Measurements from ENCODE around the gene ATP6V0D1. TPM values are rescaled to one million over a fixed set of nuclear protein-coding genes. Genes with fewer than 3 reads are reported as not detected.
"Not testable (repeated sequence)": the region's sequence is repeated elsewhere in the genome, so short reads cannot be mapped to it uniquely, and the experiment has no call there.

ATP6V0D1 gene
- polyA plus RNA-seq, 2 of the 4 experiments (the other 2 are of a cell fraction), result 45.7 to 103 TPM

DNA sequence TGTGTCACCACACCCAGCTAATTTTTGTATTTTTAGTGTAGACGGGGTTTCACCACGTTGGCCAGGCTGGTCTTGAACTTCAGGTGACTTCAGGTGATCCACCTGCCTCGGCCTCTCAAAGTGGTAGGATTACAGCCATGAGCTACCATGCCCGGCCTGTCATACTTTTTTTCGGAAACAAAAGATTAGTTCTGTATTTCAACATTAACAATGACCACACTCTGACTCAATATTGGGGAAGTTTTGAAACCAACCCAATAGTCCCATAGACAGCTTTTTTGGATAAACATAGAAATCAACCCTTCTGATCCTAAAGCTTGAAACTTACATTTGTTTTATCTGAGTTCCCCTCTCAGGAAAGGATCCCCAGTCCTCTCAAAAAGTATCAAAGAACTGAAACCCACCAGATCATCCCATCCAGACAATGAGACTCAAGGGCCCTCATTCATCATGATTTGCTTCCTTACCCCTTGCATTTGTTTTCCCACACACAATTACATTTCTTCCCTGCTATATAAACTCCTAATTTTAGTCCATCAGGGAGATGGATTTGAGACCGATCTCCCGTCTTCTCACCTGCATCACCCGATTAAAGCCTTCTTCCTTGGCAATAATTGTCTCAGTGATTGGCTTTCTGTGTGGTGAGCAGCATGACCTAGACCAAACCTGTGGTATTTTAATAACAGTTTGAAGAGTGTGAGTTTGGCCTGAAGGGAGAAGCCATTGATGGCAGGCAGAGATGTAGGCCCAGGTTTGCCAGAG is 9.6 kb upstream of the ATP6V0D1 start (continued):
- TF ChIP-seq REST (IDR thresholded peaks at IDR 0.05), result no peak
- TF ChIP-seq HEYL (CRISPR knock-in tag; IDR thresholded peaks at IDR 0.05), result no peak
- no peak for TF ChIP-seq TFCP2L1 (CRISPR knock-in tag; IDR thresholded peaks at IDR 0.05)

GRCh38 chr16:67489401-67490083 is 8.6 kb upstream of the ATP6V0D1 start:
- Histone ChIP-seq H3K27ac (no peak overlapping the region), H3K4me2 (no peak overlapping the region), H3K9me3 (no peaks in the 10 kb centered on the region), H3K4me1 (no peaks in the 10 kb centered on the region), H3K4me3 (no peak overlapping the region)
- ATAC-seq (peak in 1 of 2 experiments; percentile 27; a peak in 2 of 6 replicates), DNase-seq (ENCODE audit: low read depth in 1 of 2, low spot score in 1 of 2) (no peak), FAIRE-seq (no peak)
- 67% methylated on average over 4 of the region's 4 CpGs for WGBS (ENCODE audit: missing lambda C conversion rate)
- TF ChIP-seq ZC3H11A (IDR thresholded peaks at IDR 0.05), result no peak
- no peak for TF ChIP-seq MAFK (IDR thresholded peaks at IDR 0.05; ENCODE audit: partially characterized antibody)
- TF ChIP-seq HMGXB4 (CRISPR knock-in tag; IDR thresholded peaks at IDR 0.05; ENCODE audit: borderline replicate concordance), result no peak
- no peak for TF ChIP-seq HOXB13 (CRISPR knock-in tag; IDR thresholded peaks at IDR 0.05; ENCODE audit: low read depth)
- no peak for TF ChIP-seq RARB (CRISPR knock-in tag; IDR thresholded peaks at IDR 0.05)
- TF ChIP-seq MAZ (IDR thresholded peaks at IDR 0.05; ENCODE audit: borderline replicate concordance, low read depth, low read length), result no peak
- TF ChIP-seq, protein P1, sequence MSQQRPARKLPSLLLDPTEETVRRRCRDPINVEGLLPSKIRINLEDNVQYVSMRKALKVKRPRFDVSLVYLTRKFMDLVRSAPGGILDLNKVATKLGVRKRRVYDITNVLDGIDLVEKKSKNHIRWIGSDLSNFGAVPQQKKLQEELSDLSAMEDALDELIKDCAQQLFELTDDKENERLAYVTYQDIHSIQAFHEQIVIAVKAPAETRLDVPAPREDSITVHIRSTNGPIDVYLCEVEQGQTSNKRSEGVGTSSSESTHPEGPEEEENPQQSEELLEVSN (IDR thresholded peaks at IDR 0.05; ENCODE audit: borderline replicate concordance, low read depth), result no peak
- TF ChIP-seq KDM5A (IDR thresholded peaks at IDR 0.05), result no peak
- TF ChIP-seq NPAS2 (CRISPR knock-in tag; IDR thresholded peaks at IDR 0.05; ENCODE audit: borderline replicate concordance), result no peak
- ChIA-PET CTCF (interaction anchor here (0.6 to 14.6 kb wide), 10 partner anchors 6 to 162 kb away, joined by 3 to 278 read pairs (median 5); partner anchors contain the start of genes AGRP, ATP6V0D1 and ZDHHC1), POLR2A (interaction anchor here (0.8 kb wide), 1 partner anchor 9 kb away, joined by 4 read pairs; the partner anchor contains the start of gene ATP6V0D1)

DNA sequence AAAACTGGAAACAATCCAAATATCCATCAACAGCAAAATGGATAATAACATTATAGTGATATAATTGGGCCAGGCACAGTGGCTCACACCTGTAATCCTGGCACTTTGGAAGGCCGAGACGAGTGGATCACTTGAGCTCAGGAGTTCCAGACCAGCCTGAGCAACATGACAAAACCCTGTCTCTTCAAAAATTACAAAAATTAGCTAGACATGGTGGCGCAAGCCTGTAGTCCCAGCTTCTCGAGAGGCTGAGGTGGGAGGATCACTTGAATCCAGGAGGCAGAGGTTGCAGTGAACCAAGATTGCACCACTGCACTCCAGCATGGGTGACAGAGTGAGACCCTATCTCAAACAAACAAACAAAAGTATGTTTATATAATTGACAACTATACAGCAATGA is 6.6 kb upstream of the ATP6V0D1 start:
- WGBS (ENCODE audit: missing lambda C conversion rate), result 91% methylated on average over 4 of the region's 4 CpGs
- CTCF ChIA-PET, result interaction anchor here (1.0 to 14.6 kb wide), 6 partner anchors 9 to 157 kb away, joined by 3 to 137 read pairs (median 10); partner anchors contain the start of genes CARMIL2 and CTCF
- not testable (repeated sequence) for FAIRE-seq

More for the DNA sequence above, 6.6 kb upstream of the ATP6V0D1 start:
- DNase-seq (ENCODE audit: low read depth in 1 of 2, low spot score in 1 of 2); H3K4me2 ChIP-seq; ATAC-seq; H3K4me3 ChIP-seq; POLR2A ChIA-PET; H3K4me1 ChIP-seq; H3K9me3 ChIP-seq; H3K27ac ChIP-seq: not testable (repeated sequence)
